ENCODE data around the gene APLNR. TPM values are rescaled to one million over a fixed set of nuclear protein-coding genes. Genes with fewer than 3 reads are reported as not detected.

The APLNR gene
- total and polyA plus RNA-seq, 2 of the 8 experiments (the other 6 are each of a cell fraction or from before 2014, with no cell fraction given), result 0.80 TPM; not detected in 1

GRCh38 chr11:57224537-57224936 is 12.5 kb downstream of the APLNR start:
- no peaks in the 10 kb centered on the region for H3K79me1 ChIP-seq (ENCODE audit: low read depth, low read length)
- FAIRE-seq, result no peak
- no peaks in the 10 kb centered on the region for H3K27me3 ChIP-seq (replicated peaks in 1 of 4; ENCODE audit: control insufficient read depth in 3 of 4, extremely low read depth in 1 of 4, insufficient read depth in 3 of 4, low read length in 3 of 4)
- no peak overlapping the region for H2BK20ac ChIP-seq (ENCODE audit: low read length)
- no peak overlapping the region for H3K9ac ChIP-seq (replicated peaks in 1 of 4; ENCODE audit: extremely low read depth in 1 of 4, low read depth in 3 of 4, low read length in 3 of 4)
- H4K5ac ChIP-seq (ENCODE audit: insufficient read length, low read depth, low read length), result no peak overlapping the region
- H3K27ac ChIP-seq (ENCODE audit: low read depth, low read length), result no peak overlapping the region
- no peak overlapping the region for H3K18ac ChIP-seq (ENCODE audit: extremely low read depth, low read length)
- no peak overlapping the region for H3K4ac ChIP-seq (replicated peaks; ENCODE audit: insufficient read length, low read depth, low read length)
- peaks cover 0 to 3% (median 0%) of the 10 kb centered on the region in 4 experiments; a peak in 2 of 7 replicates for H3K4me1 ChIP-seq (replicated peaks in 1 of 4; ENCODE audit: control insufficient read depth in 3 of 4, insufficient read depth in 4 of 4, low read length in 3 of 4)
- no peak overlapping the region for H2AFZ ChIP-seq (ENCODE audit: low read length)
- H4K8ac ChIP-seq (ENCODE audit: extremely low read depth, insufficient read depth, low read length), result no peak overlapping the region
- no peaks in the 10 kb centered on the region for H3K79me2 ChIP-seq (ENCODE audit: control insufficient read depth in 1 of 2, insufficient read depth in 2 of 2, low read length in 2 of 2)
- CTCF ChIA-PET (ENCODE audit: partially characterized antibody), result interaction anchor here (1.3 kb wide), 1 partner anchor 24 kb away, joined by 4 read pairs; no protein-coding TSS in a partner anchor
- no peaks in the 10 kb centered on the region for H3K36me3 ChIP-seq (ENCODE audit: control insufficient read depth in 2 of 4, insufficient read depth in 4 of 4, low read length in 3 of 4)
- H3K4me3 ChIP-seq (ENCODE audit: extremely low read depth in 1 of 4, insufficient read depth in 2 of 4, low read depth in 3 of 4, low read length in 4 of 4), result no peak overlapping the region
- no peak overlapping the region for H3K14ac ChIP-seq (ENCODE audit: insufficient read length)
- DNase-seq (ENCODE audit: low read depth in 1 of 2, low spot score in 2 of 2), result no peak
- no peak overlapping the region for H2BK15ac ChIP-seq (ENCODE audit: low read length)
- no peak overlapping the region for H3K4me2 ChIP-seq (ENCODE audit: insufficient read depth in 1 of 2, low read depth in 2 of 2, low read length in 2 of 2)
- no peak overlapping the region for H3K56ac ChIP-seq (replicated peaks; ENCODE audit: insufficient read length, low read depth, low read length)
- H2BK5ac ChIP-seq (ENCODE audit: low read depth, low read length), result no peak overlapping the region
- H3K23ac ChIP-seq (ENCODE audit: insufficient read length), result no peak overlapping the region
- no peaks in the 10 kb centered on the region for H3K23me2 ChIP-seq (ENCODE audit: low read depth, low read length)
- no peak overlapping the region for H2BK120ac ChIP-seq (replicated peaks; ENCODE audit: low read depth, low read length)
- no peak overlapping the region for H2BK12ac ChIP-seq (ENCODE audit: low read depth, low read length)
- no peak overlapping the region for H4K91ac ChIP-seq (replicated peaks; ENCODE audit: insufficient read length, low read length)
- no peak overlapping the region for H2AK5ac ChIP-seq (ENCODE audit: low read depth, low read length)
- H3K9me3 ChIP-seq (ENCODE audit: insufficient read depth in 2 of 2, low read depth in 1 of 2, low read length in 1 of 2), result no peaks in the 10 kb centered on the region
- no peaks in the 10 kb centered on the region for H4K20me1 ChIP-seq (replicated peaks in 1 of 2; ENCODE audit: control insufficient read depth in 1 of 2, insufficient read depth in 2 of 2, low read length in 2 of 2)
- POLR2A ChIA-PET (ENCODE audit: partially characterized antibody), result no interaction called here
- TF ChIP-seq TAF1 (IDR thresholded peaks at IDR 0.05; ENCODE audit: low read depth, low read length) (no peak), ATF2 (IDR thresholded peaks at IDR 0.05; ENCODE audit: low read length) (no peak), BRCA1 (IDR thresholded peaks at IDR 0.05; ENCODE audit: low read depth, low read length) (no peak), SP2 (IDR thresholded peaks at IDR 0.05; ENCODE audit: low read length) (no peak), KDM4A (IDR thresholded peaks at IDR 0.05; ENCODE audit: low read depth, low read length, severe bottlenecking) (no peak), SAP30 (IDR thresholded peaks at IDR 0.05; ENCODE audit: insufficient read depth, insufficient replicate concordance, low read length) (no peak), RNF2 (IDR thresholded peaks at IDR 0.05; ENCODE audit: borderline replicate concordance, low read depth, low read length, missing control alignments, poor library complexity, severe bottlenecking) (no peak), NRF1 (IDR thresholded peaks at IDR 0.05; ENCODE audit: low read depth, low read length) (no peak), CREB1 (IDR thresholded peaks at IDR 0.05) (no peak), PHF8 (conservative IDR thresholded peaks at IDR 0.05; ENCODE audit: low read depth, low read length) (no peak), JUN (IDR thresholded peaks at IDR 0.05; ENCODE audit: low read depth, low read length) (no peak), RAD21 (IDR thresholded peaks at IDR 0.05 in 1 of 2, conservative IDR thresholded peaks at IDR 0.05 in 1 of 2; ENCODE audit: low read depth in 2 of 2, low read length in 2 of 2) (no peak), KDM1A (IDR thresholded peaks at IDR 0.05; ENCODE audit: borderline replicate concordance, low read length) (no peak)
